ENCODE measurements around the gene EXOC2.

GRCh38 chr6:455835-456234, 237.1 kb downstream of the EXOC2 start:
- no peak for TF ChIP-seq HDGF (IDR thresholded peaks at IDR 0.05; ENCODE audit: borderline replicate concordance)
- no peak for TF ChIP-seq FOXM1 (IDR thresholded peaks at IDR 0.05; ENCODE audit: borderline replicate concordance)
- no peak for TF ChIP-seq BHLHE40 (IDR thresholded peaks at IDR 0.05; ENCODE audit: borderline replicate concordance)
- TF ChIP-seq ARNT (IDR thresholded peaks at IDR 0.05) = no peak
- TF ChIP-seq TARDBP (IDR thresholded peaks at IDR 0.05) = no peak
- TF ChIP-seq SP1 (IDR thresholded peaks at IDR 0.05) = no peak
- TF ChIP-seq L3MBTL2 (conservative IDR thresholded peaks at IDR 0.05) = no peak
- TF ChIP-seq FOXA1 (IDR thresholded peaks at IDR 0.05) = no peak
- TF ChIP-seq FOXK2 (IDR thresholded peaks at IDR 0.05) = no peak
- no peak for TF ChIP-seq ELF4 (IDR thresholded peaks at IDR 0.05)
- TF ChIP-seq SUZ12 (IDR thresholded peaks at IDR 0.05) = no peak
- TF ChIP-seq LEF1 (IDR thresholded peaks at IDR 0.05; ENCODE audit: borderline replicate concordance) = no peak
